Measurements from ENCODE around the gene GK2. TPM values are rescaled to one million over a fixed set of nuclear protein-coding genes. Genes with fewer than 3 reads are reported as not detected.

Gene GK2
- total RNA-seq, 1 donor from 2014 or later: not detected

GRCh38 chr4:79360006-79360405 is 48.0 kb downstream of the GK2 start:
- TF ChIP-seq EZH2 (IDR thresholded peaks at IDR 0.05): no peak
- no peak for TF ChIP-seq CTCF (IDR thresholded peaks at IDR 0.05)
- no peak for TF ChIP-seq EZH2phosphoT487 (IDR thresholded peaks at IDR 0.05)
- no peaks in the 10 kb centered on the region for H3K4me1 ChIP-seq
- no peaks in the 10 kb centered on the region for H4K20me1 ChIP-seq (ENCODE audit: low read depth)
- no peaks in the 10 kb centered on the region for H3K9me3 ChIP-seq (ENCODE audit: low read depth)
- no peaks in the 10 kb centered on the region for H3K9me3 Mint-ChIP-seq
- H3K4me2 ChIP-seq: no peak overlapping the region
- no peak overlapping the region for H3K27ac Mint-ChIP-seq
- no peaks in the 10 kb centered on the region for H3K27me3 ChIP-seq
- no peaks in the 10 kb centered on the region for H3K4me1 Mint-ChIP-seq
- no peaks in the 10 kb centered on the region for H3K36me3 Mint-ChIP-seq
- no peaks in the 10 kb centered on the region for H3K36me3 ChIP-seq
- H3F3A ChIP-seq (ENCODE audit: low read depth): no peaks in the 10 kb centered on the region
- no peak overlapping the region for H3K4me3 Mint-ChIP-seq
- H3K4me3 ChIP-seq: no peak overlapping the region
- no peak overlapping the region for H3K9ac ChIP-seq
- no peaks in the 10 kb centered on the region for H3K27me3 Mint-ChIP-seq (ENCODE audit: insufficient read depth, low read depth)
- no peaks in the 10 kb centered on the region for H3K79me2 ChIP-seq (ENCODE audit: low read depth)
- no peak for DNase-seq (ENCODE audit: low spot score)
- H3K27ac ChIP-seq: no peak overlapping the region
- peak overlapping the region; percentile 63 for H2AFZ ChIP-seq (replicated peaks)

- no peaks in the 10 kb centered on the region for H3F3A ChIP-seq (ENCODE audit: low read depth)
- no peak overlapping the region for H2AFZ ChIP-seq (replicated peaks)
- no peak for TF ChIP-seq CTCF (IDR thresholded peaks at IDR 0.05)
- TF ChIP-seq EZH2phosphoT487 (IDR thresholded peaks at IDR 0.05): no peak
- TF ChIP-seq EZH2 (IDR thresholded peaks at IDR 0.05): no peak
- H3K9me3 ChIP-seq (ENCODE audit: low read depth): no peaks in the 10 kb centered on the region
- H3K4me2 ChIP-seq: no peak overlapping the region
- Mint-ChIP-seq H3K27me3 (ENCODE audit: insufficient read depth, low read depth) (no peaks in the 10 kb centered on the region), H3K9me3 (no peaks in the 10 kb centered on the region), H3K4me1 (no peaks in the 10 kb centered on the region), H3K36me3 (no peaks in the 10 kb centered on the region), H3K4me3 (no peak overlapping the region), H3K27ac (no peak overlapping the region)
- no peaks in the 10 kb centered on the region for H3K4me1 ChIP-seq
- H3K79me2 ChIP-seq (ENCODE audit: low read depth): no peaks in the 10 kb centered on the region
- no peaks in the 10 kb centered on the region for H4K20me1 ChIP-seq (ENCODE audit: low read depth)
- no peak overlapping the region for H3K9ac ChIP-seq
- no peaks in the 10 kb centered on the region for H3K36me3 ChIP-seq
- DNase-seq (ENCODE audit: low spot score): no peak
- no peak overlapping the region for H3K4me3 ChIP-seq
- no peak overlapping the region for H3K27ac ChIP-seq
- H3K27me3 ChIP-seq: no peaks in the 10 kb centered on the region
Measured at GRCh38 chr4:79358438-79358837, 49.6 kb downstream of the GK2 start.

- no peak overlapping the region for H3K4me3 ChIP-seq
- no peaks in the 10 kb centered on the region for H4K20me1 ChIP-seq (ENCODE audit: low read depth)
- H3F3A ChIP-seq (ENCODE audit: low read depth): no peaks in the 10 kb centered on the region
- no peaks in the 10 kb centered on the region for H3K27me3 ChIP-seq
- no peaks in the 10 kb centered on the region for H3K79me2 ChIP-seq (ENCODE audit: low read depth)
- H3K9ac ChIP-seq: no peak overlapping the region
- TF ChIP-seq CTCF (IDR thresholded peaks at IDR 0.05) (no peak), EZH2phosphoT487 (IDR thresholded peaks at IDR 0.05) (no peak), EZH2 (IDR thresholded peaks at IDR 0.05) (no peak)
- DNase-seq (ENCODE audit: low spot score): no peak
- H3K4me2 ChIP-seq: no peak overlapping the region
- Mint-ChIP-seq H3K4me1 (no peaks in the 10 kb centered on the region), H3K27me3 (ENCODE audit: insufficient read depth, low read depth) (no peaks in the 10 kb centered on the region), H3K4me3 (no peak overlapping the region), H3K9me3 (no peaks in the 10 kb centered on the region), H3K36me3 (no peaks in the 10 kb centered on the region), H3K27ac (no peak overlapping the region)
- no peak overlapping the region for H3K27ac ChIP-seq
- H3K36me3 ChIP-seq: no peaks in the 10 kb centered on the region
- peak overlapping the region; percentile 54 for H2AFZ ChIP-seq (replicated peaks)
- H3K9me3 ChIP-seq (ENCODE audit: low read depth): no peaks in the 10 kb centered on the region
- no peaks in the 10 kb centered on the region for H3K4me1 ChIP-seq
Measured at GRCh38 chr4:79357365-79357764, 50.7 kb downstream of the GK2 start.

Other genes with a start within 250 kb of the GK2 start
- not detected in 2 replicates for gene NAA11, start 82.2 kb downstream of the GK2 start, total RNA-seq (ENCODE audit: low replicate concordance)